T-helper 2 cell (primary cell): ENCODE results near the gene ACVRL1.

Experiments
- DNase-seq, 5 experiments: peaks; one replicate each; pipeline versions ENCODE4 v3.0.0 to v3.0.0-alpha.2; 2012 to 2022
- total RNA-seq, 2 donors: gene quantifications; one replicate each; lab custom pipeline; 2026; lab: John Stamatoyannopoulos, UW

ACVRL1 gene
- total RNA-seq: 0 to 0.07 reads per million in 2 donors

DNA sequence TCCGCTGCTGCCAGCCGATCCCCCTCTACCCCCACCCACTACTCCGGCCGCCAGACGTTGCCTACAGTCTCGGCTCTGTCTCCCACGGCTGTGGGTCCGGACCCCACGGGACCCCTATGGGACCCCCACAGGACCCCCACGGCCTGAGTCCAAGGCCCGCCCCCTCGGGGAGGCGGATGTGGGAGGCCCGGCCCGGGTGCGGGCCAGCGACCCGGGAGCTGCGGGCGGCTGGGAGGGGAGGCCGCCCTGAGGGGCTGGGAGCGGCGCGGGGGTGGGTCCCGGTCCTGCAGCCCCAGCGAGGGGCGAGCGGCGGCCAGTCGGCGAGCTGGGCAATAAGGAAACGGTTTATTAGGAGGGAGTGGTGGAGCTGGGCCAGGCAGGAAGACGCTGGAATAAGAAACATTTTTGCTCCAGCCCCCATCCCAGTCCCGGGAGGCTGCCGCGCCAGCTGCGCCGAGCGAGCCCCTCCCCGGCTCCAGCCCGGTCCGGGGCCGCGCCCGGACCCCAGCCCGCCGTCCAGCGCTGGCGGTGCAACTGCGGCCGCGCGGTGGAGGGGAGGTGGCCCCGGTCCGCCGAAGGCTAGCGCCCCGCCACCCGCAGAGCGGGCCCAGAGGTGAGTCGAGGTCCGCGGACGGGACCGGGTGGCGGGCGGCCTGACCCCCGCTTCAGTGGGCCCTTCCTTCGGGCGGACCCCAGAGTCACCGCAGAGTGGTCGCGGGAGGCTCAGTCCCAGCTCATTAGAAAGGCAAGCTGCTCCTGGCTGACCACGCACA lies at the start of gene ACVRL1:
Gene ACVRL1, plus strand, starts transcription at position 422 of the 773 bp plus-strand sequence. CDS start 4,971 bp downstream, outside the sequence.
- DNase-seq: no peak

DNA sequence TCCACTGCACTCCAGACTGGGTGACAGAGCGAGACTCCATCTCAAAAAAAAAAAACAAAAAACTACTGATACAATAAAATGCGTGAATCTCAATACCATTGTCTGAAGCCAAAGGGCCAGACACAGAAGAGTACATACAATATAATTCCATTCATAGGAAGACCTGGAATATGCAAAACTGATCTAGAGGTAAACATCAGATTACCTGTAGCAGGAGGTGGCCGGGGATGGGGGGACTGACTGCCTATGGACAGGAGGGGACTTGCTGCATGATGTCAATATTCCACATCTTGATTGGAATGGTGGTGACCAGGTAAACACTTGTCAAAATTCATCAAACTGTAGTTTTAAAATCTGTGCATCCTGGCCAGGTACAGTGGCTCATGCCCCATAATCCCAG lies 46.3 kb upstream of the ACVRL1 start:
- no peak for DNase-seq

DNA sequence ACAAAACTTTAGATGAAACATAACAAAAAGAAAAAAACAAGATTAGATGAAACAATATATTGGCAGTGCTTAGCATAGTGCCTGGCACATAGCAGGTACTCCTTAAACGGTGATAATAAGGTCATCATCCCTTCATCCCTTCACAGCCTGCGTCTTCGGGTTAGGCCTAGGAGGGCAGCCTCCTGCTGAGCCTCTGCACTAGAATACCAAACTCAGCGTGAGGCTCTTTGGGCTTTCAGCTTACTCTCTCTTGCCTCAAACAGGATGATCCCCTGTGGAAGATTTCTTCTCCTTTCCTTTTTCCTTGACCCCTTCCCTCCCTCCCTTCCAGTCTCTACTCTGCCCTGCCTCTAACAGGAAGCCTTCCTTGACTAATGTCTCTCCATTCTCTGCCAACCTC lies 44.4 kb upstream of the ACVRL1 start:
- no peak for DNase-seq

DNA sequence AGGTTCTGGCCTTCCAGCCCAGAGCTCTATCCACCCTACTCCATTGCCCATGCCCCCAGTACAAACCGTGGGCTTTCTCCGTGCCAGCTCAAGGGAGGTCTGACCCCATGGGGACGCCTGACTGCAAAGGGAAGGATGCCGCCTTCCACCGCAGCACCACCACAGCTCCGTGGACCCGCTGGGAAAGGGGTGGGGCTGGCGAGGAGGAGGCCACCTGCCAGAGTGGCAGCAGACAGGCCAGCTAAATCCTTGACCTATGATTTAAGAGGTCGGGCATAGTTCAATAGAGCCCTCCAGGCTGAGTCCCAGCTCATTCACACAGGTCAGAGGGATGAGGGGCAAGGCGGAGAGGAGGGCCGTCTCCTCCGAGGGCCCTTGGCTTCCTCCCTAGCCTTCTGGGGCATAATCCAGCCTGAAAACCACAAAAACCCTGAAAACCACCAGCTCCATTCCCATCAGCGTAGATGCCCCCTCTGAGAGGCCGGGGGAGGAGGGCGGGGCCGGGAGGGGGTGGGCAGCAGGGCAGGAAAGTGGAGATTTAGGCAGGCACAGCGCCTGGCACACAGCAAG lies 43.9 kb upstream of the ACVRL1 start:
- no peak for DNase-seq

DNA sequence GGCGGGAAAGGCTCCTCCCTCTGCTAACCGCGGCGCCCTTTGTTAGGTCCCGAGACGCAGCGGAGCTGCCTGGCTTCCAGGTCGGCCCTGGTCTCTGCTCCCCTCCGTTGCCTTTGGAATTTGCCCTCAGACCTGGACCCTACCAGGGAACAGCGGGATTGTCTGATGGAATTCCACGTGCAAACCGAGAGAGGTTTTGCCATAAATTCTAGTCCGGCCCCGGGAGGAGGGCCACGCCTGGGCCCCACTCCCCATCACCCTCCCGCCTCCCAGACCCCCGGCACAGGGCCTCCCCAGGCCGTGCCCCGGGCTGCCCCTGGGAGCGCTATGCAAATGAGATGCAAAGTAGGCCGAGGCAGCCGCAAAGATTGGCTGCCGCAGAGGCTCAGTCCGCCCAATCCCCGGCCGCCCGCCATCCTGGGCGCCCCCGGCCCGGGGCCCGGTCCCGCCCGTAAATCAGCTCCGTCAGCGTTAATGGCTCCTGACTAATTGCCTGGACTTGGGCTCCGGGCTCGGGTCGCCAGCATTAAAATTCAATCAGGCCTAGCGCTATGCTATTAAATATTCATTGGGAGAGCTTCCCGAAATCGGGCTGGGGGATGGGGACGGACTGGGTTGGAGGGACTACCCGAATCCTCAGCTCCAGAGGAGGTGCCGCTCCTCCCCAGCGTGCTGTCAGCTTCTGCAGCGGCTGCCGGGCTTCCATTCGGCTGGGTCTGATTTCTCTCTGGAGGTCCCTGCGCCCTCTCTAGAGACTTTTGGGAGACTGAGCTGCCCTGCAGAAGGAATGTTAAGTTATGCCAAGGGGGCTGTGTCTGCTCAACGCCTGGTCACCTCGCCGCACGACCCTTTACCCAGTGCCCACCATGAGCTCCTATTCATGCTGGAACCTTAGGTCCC lies 43.1 kb upstream of the ACVRL1 start:
- DNase-seq: no peak

DNA sequence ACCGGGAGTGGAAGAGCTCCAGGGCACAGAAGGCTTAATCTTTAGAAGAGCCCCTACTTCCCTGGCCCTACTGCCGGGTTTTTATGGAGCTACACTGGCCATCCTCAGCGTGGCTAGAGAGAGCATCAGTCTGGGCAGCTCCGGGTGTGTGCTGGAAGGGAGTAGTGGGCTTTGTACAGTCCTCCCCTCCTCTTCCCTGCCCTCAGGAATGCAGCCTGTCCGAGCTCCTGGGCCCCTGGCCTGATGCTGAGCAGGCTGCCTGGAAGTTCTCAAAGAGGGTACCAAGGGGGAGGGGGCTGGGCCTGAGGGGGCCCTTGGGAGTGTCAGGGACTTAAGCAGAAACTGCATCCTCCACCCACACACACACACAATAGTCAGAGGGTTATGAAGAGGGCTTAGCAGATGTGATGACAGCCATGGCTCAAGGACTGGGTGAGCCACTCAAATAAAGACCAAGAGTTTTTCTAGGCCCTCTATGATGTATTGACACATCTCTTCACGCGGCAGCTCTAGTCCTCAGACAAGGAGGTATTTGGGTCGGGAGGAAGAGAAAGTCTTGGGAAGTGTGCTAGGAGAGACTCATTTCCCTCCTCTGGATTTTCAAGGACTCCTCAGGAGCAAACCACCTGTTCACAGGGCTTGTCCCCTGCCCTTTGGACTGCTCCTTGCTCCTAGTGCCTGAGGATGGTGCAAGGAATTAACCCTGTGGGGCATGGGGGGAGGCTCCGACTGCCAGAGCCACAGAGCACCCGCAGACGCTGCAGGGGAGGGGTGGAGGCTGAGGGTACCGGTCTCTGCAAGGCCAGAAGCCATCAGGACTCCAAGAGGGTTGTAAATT lies 42.3 kb upstream of the ACVRL1 start:
- no peak for DNase-seq

DNA sequence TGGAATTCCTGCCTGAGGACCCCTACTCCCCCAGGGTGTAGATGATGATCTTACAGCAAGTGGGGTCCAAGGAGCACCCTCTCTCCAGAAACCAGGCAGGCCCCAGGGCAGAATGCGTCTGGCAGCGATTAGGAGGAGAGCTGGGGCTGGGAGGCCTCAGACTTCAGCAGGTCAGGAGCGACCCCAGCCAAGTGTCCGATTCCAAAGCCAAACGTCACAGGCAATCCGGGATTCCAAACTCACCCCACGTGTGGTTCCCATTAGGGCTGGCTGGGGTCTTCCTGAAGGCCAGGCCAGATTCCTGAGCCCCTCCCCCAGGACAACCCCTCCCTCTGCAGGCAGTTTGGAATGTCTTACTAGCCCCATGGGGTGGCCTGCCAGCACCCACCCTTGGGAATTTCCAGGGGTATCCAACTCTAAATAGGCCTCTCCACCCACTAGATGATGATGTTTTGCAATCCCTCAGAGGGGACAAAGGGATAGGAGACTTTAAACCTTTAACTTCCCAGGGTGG lies 41.5 kb upstream of the ACVRL1 start:
- DNase-seq: no peak

DNA sequence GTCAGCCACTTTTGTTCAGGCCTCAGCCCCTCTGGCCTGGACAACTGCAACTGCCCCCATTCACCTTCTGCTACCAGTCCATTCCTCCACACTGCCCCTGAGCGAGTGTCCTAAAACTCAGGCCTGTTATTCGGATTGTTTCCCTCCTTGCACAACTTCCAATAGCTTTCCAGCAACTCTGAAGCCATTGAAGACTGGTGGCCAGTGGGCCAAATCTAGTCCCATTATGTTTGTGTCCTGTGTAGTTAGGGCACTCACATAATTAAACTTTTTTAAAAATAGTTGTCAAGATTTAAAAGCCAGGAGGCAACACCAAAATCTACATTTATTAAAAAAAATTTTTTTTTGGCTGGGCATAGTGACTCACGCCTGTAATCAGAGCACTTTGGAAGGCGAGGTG lies 41.0 kb upstream of the ACVRL1 start:
- no peak for DNase-seq

DNA sequence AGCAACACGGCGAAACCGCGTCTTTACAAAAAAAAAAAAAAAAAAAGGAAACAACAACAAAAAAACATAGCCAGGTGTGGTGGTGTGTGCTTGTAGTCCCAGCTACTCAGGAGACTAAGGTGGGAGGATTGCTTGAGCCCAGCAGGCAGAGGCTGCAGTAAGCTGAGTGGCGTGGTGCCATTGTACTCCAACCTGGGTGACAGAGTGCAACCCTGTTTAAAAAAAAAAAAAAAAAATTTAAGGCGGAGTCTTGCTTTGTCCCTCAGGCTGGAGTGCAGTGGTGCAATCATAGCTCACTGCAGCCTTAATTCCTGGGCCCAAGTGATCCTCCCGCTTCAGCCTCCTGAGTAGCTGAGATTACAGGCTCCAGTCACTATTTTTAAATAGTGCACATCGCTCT lies 40.5 kb upstream of the ACVRL1 start:
- DNase-seq: no peak

DNA sequence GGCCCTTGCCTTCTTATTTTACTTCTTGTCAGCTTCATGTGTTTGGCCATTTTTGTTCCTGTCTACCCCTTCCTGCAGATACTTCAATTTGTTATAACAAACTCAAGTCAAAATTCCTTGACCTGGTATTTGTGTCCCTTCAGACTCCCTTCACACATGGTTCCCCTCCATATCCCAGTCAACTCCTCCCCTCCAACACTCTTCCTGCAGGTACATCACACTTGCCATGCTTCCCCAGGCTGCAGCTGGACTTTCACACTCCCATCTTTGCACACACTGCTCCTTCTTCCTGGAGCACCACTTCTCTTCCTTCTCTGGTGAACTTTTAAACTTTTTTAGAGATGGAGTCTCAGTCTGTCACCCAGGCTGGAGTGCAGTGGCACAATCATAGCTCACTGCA lies 39.9 kb upstream of the ACVRL1 start:
- DNase-seq: no peak

DNA sequence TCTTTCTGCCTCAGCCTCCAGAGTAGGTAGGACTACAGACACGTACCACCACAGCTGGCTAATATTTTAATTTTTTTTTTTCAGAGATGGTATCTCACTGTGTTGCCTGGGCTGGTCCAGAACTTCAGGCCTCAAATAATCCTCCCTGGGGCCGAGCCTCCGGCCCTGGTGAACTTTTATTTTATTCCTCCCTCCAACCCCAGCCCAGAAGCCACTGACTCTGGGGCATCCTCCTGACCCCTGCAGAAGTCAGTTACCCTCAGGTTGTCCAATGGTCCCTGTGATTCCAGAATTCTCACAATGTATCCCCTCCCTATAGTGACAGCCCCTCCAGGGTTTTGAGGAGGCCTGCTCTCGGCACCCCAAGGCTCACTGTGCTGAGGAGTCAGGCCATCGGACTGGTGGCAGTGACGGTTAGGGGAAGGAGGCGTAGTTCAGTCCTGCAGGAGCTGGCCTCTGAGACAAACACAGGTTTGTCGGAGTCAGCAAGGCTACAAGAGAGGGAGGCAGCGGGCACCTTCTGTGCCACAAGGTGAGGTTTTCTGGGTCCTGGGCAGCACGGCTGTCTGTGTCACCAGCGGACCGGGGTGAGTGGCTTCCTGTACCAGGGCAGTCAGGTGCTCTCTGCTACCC lies 39.4 kb upstream of the ACVRL1 start:
- DNase-seq: no peak

DNA sequence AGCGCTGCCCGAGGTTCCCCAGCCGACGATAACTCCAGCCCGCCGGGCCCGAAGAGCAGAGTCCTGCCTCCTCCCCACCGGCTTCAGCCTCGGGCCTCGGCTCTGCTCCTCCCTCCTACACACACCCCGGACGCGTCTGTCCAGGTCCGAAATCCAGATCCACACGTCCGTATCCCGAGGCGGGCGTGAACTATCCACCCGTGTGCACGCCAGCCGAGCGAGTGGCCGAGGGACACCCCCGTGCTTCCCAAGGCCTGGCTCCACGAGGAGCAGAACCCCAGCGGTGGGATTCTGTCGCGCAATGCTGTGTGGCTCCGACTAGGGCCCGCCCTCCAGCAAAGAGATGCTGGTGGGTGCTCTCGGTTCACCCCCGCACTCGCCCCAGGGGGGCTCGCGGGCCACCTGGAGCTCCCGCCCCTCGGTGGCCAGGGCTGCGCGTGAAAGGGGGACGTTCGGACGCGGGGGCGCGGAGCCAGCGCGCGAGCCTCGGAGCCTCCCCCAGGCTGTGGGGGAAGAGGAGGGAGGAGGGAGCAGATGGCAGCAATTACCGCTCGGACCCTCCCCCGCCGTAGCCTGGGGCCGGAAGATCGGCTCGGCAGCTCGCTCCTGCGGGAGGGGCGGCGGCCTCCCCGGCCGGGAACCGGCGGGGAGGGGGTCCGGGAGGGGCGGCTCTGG lies 38.3 kb upstream of the ACVRL1 start:
- DNase-seq: no peak

DNA sequence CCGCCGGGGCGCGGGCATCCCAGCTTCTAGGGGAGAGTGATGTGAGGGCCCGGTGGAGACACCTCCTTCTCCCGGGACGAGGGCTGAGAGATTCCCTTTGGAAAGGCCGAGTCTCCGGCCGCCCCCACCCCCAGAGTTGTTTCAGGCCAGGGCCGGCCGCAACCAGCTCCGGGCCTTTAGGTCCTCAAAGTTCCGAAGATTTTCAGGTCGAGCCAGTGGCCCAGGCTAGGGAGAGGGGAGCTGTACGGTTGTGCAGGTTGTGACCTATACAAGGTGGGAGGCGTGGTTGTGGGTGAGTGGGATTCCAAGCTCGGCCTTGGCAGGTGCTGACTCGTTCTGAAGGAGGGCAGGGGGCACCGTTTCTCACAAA lies 37.8 kb upstream of the ACVRL1 start:
- no peak for DNase-seq

DNA sequence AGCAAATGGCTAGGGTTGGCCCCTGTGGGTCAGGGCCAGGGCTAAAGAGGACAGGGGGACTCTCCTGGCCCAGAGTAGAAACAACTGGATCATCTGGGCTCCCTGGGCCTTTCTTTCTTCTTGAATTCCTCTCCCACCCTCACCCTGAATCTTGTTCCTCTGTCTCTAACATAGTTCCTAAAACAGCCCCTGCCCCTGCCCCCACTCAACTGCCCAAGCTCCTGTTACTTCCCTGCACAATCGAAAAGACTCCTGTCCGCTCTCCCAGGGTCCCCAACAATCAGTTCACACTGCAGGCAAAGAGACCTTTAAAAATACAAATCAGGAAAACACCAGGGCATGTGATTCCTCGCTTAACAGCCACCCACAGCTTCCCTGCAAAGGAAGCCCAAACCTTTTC lies 37.4 kb upstream of the ACVRL1 start:
- no peak for DNase-seq

DNA sequence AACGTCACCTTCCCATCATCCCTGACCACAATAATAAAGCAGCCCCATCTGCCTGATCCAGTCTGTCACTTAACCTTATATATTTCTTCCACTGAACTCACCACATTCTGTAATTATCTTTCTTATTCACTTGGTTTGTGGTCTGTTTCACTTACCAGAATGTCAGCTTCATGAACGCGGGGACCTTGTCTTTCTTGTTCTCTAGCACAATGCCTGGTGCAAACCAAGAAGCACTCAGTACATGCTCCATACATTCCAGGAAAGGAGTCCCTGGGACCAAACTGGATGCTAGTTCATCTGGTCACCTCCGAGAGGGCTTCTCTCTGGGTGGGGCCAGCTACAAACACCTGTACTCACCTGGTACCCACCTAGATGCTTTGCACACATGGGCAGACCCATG lies 36.8 kb upstream of the ACVRL1 start:
- DNase-seq: no peak

DNA sequence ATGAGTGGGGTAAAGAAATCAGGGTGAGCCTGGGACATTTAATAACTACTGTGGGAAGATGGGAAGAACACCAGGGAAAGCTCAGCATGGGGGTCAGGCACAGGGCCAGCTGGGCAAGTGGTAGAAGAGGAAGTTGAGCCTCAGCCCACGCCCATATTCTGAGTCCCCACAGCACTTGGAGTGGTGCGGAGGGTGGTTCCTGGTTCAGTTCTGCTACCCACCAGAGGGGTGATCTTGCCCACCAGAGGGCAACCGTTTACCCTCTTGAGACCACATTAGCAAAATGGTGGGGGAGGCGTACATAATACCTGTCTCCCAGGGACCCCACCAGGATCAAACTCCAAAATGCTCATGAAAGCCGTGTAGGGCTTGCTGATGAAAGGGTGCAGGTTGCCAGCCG lies 36.2 kb upstream of the ACVRL1 start:
- no peak for DNase-seq

DNA sequence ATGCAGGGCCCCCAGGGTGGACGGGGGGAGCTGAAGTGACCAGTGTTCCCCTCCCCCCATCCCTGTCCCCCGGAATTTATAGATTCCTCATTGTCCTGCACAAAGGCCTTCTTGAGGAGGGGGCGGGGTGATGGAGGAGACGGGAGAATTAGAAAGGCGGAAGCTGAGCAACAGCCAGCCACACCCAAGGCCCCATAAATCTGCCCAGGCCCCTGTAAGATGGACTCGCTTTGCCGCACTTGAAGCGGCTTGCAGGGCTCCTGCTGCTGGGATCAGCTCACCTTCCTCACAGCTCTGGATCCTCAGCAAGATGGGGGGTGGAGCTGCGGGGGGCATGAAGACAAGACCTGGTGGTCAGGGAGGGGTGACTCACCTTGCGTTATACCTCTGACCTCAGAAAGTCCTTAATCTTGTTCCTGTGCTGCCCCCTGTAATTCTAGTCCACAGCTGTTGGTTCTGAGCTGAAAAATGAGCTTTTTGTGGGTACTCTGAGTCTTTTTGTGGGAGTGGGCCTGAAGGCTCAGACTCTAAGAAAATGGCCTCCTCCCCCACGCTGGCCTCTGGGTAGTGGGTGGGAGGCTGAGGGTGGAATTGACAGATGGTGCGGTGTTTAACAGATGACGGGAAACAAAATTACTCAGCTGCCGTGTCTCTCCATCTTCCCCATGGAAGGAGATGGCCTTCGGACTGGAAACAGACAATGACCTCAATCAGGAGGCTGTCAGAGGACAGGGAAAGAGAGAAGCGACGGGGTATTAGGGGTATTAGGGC lies 35.2 kb upstream of the ACVRL1 start:
- no peak for DNase-seq

DNA sequence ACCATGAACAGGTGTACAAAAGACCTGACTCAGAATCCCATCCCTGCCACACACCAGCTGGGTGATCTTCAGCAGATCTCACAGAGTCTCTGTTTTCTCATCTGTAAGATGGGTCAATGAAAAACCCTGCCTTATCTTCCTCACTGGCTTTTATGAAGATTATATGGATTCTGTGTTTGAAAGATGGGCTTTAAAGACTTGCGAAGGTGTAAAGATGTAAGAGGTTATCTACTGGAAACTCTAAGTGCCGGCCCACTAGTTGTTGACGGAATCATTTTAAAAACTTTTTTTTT lies 34.7 kb upstream of the ACVRL1 start:
- DNase-seq: no peak

DNA sequence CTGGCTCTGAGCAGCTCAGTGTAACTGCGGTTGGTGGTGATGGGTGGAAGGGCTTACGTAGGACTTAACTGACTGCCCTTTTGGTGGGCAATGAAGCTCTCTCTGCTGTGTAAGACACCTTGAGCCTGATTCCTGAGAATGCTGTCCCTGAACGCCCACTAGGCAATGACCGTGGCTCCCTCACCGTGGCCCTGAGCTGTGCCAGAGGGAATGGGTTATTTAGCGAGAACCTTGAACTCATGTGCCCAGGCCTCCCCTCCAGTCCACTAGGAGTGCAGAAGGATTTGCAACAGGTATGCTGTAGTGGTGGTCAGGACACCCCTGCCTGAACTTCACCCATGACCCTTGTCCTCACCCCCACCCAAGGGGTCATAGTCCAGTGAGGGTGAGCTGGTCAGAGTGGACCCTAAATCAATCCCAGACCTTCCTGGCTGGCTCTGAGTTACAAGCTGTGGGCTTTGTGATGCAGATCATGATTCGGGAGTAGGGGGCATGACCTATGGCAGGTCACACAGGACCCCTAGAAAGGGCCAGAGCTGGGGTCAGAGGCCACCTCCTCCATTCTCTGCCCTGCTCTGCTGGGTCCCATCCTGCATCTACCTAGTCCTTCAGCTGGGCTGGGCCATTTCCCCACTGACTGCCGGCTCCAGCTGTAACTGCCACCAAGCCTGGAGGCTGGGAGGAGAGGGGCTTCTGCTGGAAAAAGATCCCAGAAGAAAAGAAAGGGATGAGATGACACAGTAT lies 33.9 kb upstream of the ACVRL1 start:
- DNase-seq: no peak

DNA sequence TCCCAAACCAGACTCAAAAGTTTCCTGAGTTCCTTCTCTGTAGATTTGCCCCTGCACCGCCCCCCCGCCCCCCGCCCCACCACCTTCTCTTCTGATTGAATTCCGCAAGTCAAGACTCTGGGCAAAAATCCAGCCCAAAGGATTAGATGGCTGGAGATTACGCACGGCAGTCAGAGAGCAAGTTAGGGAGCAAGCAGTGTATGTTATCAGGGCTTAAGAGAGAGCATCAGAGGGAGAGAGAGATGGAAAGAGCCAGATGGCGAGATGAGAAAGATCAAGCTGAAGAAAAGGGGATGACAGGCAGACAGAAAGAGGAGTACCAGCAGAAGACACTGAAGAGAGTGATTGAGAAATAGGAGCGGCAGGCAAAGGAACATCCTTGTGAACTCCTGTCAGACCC lies 33.3 kb upstream of the ACVRL1 start:
- DNase-seq: no peak
